ENCODE data around the gene NQO1.

- peak; percentile 2 for TF ChIP-seq POLR2A (IDR thresholded peaks at IDR 0.05; ENCODE audit: low read length)
- TF ChIP-seq GATA1 (IDR thresholded peaks at IDR 0.05; ENCODE audit: low read depth, low read length): no peak
These were observed 36.6 kb upstream of the NQO1 start for GRCh38 chr16:69762814-69763598.

All from erythroblast (primary cell).